GM18511 (cell line): ENCODE results near the gene GANC.

ENCODE experiments used
- ATAC-seq: cut with Tn5 transposase; IDR thresholded peaks from one replicate; pipeline ENCODE4 v1.9.1; 2021; ENCODE audit warnings: mild to moderate bottlenecking, moderate library complexity; ENCODE audit not compliant: unreplicated experiment

The GANC gene

GRCh38 chr15:42343596-42344232, 70.7 kb downstream of the GANC start:
- ATAC-seq, result no peak

- ATAC-seq, result no peak
Observed at GRCh38 chr15:42344763-42345162, 71.8 kb downstream of the GANC start.

- ATAC-seq, result no peak
Observed at GRCh38 chr15:42345504-42345903, 72.5 kb downstream of the GANC start.

GRCh38 chr15:42348083-42348482, 75.1 kb downstream of the GANC start:
- ATAC-seq, result no peak

DNA sequence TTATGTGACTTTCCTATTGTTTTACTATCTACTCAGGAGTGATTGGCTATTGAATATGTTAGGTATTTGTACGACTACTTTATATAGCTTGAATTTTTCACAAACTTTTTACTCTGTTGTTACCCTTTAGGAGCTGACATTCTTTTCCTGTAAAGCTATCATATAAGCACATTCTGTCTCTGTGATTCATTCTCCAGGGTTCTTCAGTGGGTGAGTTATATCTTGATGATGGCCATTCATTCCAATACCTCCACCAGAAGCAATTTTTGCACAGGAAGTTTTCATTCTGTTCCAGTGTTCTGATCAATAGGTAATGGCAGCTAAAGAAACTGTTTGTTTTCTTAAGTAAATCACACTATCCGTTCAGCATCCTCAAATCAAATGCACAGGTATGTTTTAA, 76.2 kb downstream of the GANC start:
- ATAC-seq, result no peak

GRCh38 chr15:42352401-42352800, 79.4 kb downstream of the GANC start:
- ATAC-seq, result no peak

GRCh38 chr15:42353061-42353460, 80.1 kb downstream of the GANC start:
- no peak for ATAC-seq

DNA sequence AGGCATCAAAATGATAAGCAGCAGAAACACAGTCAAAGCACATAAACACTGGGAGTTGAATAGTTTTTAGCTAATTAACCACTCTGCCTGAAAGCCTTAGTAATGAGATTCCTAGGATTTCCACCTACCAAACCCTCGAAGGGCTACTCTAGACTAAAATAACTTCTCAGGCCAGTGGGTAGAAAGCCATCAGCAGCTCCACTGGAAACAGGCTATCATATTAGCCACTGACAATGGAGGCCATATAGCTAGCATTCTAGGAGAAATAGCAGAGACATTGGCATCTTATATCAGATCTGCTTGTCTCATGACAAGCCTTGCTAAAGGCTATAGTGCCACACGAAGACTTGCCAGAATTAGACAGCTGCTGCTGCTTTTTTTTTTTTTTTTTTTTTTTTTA, 81.8 kb downstream of the GANC start:
- ATAC-seq, result no peak

- ATAC-seq, result no peak
Observed at GRCh38 chr15:42355291-42355690, 82.3 kb downstream of the GANC start.

DNA sequence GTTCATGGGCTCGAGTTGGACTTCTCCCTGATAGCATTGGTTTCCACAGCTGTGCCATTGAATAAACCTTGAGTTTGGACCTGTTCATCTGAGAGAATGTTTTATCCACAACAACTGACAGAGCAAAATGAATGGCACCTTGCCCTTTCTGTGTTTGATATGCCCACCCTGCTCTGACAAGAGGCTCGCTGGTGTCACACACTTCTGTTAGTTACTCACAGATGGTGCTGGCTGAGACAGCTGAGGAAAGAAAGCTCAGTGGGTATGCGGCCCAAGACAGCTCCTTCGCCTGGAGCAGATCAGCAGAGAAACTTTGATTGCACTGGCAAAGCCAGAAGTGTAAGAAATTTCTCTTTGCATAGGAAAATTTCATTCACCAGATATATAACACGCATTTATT, 83.8 kb downstream of the GANC start:
- no peak for ATAC-seq

GRCh38 chr15:42358141-42358540, 85.1 kb downstream of the GANC start:
- ATAC-seq, result no peak

DNA sequence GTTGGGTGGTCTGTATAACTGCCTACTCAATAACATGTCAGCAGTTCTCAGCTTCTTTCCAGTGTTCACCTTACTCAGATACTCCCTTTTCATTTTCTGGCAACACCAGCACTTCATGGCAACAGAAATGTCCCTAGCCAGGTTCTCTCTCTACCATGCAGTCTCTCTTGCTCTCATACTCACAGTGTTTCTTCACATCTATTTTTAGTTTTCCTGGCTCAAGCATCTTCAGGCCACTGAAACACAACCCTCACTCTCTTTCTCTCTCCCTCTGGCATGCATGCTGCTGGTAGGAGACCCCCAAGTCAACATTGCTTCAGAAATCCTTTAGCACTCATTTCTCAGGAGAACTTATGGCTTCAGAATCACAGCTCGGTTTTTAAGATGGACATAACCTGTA, 86.2 kb downstream of the GANC start, which contains the start of gene CAPN3:
CAPN3 (plus strand) TSS at position 253 of the 400 bp plus-strand sequence. CDS start 305 bp downstream, outside the sequence.
- ATAC-seq, result no peak

- ATAC-seq, result no peak
Observed at GRCh38 chr15:42359985-42360384, 87.0 kb downstream of the GANC start.

GRCh38 chr15:42360535-42361112, 87.6 kb downstream of the GANC start:
- no peak for ATAC-seq

GRCh38 chr15:42363487-42363886, 90.5 kb downstream of the GANC start:
- no peak for ATAC-seq

GRCh38 chr15:42363942-42364341, 90.9 kb downstream of the GANC start:
- no peak for ATAC-seq

GRCh38 chr15:42364529-42364928, 91.5 kb downstream of the GANC start:
- no peak for ATAC-seq

DNA sequence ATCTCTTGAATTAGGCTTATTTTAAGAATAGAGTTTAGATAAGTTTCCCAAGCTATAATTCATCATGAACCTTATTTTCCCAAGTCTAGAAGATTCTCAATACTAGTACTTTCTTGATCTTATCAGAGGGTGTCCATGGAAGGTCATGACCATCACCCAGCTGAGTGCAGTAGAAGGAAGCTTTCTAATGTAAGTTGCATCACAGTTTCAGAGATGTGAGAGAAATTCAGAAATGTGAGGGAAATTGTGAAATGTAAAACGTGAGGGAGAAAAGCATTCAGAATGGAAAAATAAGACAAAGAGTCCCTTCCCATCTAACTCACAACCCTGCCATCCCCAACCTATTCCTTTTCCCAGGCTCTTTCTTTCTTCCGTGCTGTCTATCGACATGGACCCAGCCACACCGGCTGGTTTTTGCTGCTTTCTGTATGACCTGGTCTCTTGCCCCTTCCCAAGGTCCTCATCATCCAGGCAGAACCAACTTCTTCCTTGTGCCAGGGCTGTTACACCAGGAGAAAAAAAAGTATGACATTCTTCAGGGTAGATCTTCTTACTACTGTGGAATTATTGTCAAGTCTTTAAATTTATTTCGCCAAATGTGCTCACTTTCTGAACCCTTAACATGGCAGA, 93.0 kb downstream of the GANC start:
- ATAC-seq, result no peak

DNA sequence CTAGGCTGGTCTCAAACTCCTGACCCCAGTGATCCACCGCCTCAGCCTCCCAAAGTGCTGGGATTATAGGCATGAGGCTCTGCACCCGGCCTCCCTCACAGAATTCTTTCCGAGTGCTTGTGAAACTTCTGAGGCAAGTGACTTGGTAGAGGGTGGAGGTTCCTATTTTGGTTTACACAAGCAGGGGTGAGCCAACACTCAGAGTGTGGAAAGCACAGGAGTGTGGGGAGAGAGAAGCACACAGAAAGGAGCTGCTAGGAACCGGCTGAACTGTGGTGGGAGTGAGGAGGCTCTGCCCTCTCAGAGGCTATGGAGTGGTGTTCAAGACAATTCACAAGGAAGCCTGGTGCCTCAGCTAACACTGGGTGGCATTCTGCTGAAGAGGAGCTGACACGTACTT, 94.0 kb downstream of the GANC start:
- ATAC-seq, result no peak

- ATAC-seq, result no peak
Observed at GRCh38 chr15:42368096-42368495, 95.1 kb downstream of the GANC start.

- ATAC-seq, result no peak
Observed at GRCh38 chr15:42371096-42371495, 98.1 kb downstream of the GANC start.

GRCh38 chr15:42373274-42373673, 100.3 kb downstream of the GANC start:
- ATAC-seq, result no peak
